Fibroblast of pulmonary artery (primary cell): Measurements from ENCODE around the gene KHSRP.

Source experiments
- DNase-seq: peaks from one replicate; pipeline ENCODE4 v3.0.0-alpha.2; 2010; ENCODE audit warnings: low read depth
- H3K4me3 ChIP-seq: replicated peaks from 2 replicates; pipeline ENCODE4 v1.5.1; 2011; ENCODE audit warnings: low read depth, mild to moderate bottlenecking, control low read depth, low read length, moderate library complexity
- TF ChIP-seq, protein P1 (sequence below): IDR thresholded peaks from 2 replicates; pipeline ENCODE4 v1.5.1; 2011; ENCODE audit warnings: mild to moderate bottlenecking, control low read depth, low read length, inconsistent platforms; ENCODE audit errors: missing control alignments

KHSRP gene

DNA sequence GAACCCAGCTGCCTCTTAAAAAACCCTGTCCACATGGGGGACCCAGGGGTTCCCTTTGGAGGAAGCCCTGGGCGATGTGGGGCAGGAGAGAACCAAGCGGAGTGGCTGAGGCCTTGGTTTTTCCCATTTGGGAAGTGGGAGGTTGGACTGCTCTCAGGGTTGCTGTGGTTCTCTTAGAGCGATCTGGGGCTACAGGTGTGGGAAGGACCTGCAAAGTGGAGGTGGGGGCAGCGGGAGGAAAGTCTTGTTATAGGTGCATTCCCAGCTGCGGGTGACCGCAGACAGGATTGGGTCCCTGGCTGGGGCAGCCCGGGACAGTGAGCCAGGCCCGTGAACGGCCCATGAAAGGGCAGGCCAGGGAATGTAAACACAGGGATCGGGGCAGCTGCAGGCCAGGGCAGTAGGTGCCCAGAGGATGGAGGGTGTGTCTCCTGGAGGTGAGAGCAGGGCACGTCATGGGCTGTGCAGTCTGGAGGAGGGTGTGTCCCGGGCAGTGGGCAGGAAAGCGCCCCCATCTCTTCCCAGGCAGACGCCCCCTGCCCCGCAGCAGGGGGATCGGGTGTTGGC is 34.2 kb upstream of the KHSRP start:
- TF ChIP-seq, protein P1, sequence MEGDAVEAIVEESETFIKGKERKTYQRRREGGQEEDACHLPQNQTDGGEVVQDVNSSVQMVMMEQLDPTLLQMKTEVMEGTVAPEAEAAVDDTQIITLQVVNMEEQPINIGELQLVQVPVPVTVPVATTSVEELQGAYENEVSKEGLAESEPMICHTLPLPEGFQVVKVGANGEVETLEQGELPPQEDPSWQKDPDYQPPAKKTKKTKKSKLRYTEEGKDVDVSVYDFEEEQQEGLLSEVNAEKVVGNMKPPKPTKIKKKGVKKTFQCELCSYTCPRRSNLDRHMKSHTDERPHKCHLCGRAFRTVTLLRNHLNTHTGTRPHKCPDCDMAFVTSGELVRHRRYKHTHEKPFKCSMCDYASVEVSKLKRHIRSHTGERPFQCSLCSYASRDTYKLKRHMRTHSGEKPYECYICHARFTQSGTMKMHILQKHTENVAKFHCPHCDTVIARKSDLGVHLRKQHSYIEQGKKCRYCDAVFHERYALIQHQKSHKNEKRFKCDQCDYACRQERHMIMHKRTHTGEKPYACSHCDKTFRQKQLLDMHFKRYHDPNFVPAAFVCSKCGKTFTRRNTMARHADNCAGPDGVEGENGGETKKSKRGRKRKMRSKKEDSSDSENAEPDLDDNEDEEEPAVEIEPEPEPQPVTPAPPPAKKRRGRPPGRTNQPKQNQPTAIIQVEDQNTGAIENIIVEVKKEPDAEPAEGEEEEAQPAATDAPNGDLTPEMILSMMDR, result no peak
- H3K4me3 ChIP-seq, result peak overlapping the region; percentile 70
- DNase-seq, result no peak

DNA sequence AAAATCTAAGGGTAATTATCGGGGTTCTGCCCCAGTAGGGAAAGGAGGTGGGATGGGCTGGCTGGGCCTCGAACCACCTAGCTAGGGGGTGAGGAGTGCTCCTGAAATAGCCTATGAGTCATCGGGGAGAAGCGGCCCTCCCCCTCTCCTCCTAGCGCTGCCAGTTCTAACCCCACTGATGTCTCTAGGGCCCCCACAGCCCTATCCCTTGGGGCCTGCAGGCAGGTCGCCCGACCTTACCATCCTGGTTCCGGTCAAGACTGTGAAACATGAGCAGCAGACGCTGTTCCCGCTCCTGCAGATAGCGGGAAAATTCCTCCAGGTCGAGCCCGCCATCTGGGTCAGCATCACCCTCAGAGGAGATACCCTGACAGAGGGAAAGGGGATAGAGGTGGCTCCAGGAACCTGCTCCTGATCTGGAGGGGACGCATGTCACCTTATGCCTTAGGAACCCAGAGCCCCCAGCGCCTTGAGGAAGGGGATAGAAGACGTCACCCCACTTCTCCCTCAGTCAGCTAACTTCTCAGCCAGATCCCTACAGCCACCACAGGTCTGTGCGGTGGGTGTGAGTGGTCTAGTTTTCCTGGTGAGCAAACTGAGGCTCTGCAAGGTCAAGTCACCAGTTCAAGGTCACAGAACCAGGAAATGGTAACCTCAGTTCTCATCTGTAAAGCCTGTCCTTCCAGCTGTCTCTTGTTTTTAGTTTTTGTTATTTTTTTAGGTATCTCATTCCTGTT is 33.5 kb upstream of the KHSRP start:
- TF ChIP-seq, protein P1, result no peak
- no peak overlapping the region for H3K4me3 ChIP-seq
- DNase-seq, result peak; percentile 5

DNA sequence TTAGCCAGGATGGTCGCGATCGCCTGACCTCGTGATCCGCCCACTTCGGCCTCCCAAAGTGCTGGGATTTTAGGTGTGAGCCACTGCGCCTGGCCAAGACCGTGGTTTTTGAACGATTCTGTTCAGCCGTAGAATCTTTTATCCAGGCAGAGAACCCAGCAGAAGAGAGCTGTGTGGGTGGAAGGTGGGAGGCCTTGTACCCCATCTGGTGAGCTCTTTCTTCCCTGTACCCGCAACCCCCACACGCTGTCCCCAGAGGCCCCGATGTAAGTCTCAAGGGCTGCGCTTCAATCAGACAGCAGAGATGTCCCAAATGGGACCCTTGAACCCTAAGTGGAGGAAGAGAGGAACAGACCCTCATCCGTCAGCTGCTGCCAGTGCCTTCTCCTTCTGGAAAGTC is 31.3 kb upstream of the KHSRP start:
- TF ChIP-seq, protein P1, result no peak
- H3K4me3 ChIP-seq, result no peak overlapping the region
- DNase-seq, result no peak

DNA sequence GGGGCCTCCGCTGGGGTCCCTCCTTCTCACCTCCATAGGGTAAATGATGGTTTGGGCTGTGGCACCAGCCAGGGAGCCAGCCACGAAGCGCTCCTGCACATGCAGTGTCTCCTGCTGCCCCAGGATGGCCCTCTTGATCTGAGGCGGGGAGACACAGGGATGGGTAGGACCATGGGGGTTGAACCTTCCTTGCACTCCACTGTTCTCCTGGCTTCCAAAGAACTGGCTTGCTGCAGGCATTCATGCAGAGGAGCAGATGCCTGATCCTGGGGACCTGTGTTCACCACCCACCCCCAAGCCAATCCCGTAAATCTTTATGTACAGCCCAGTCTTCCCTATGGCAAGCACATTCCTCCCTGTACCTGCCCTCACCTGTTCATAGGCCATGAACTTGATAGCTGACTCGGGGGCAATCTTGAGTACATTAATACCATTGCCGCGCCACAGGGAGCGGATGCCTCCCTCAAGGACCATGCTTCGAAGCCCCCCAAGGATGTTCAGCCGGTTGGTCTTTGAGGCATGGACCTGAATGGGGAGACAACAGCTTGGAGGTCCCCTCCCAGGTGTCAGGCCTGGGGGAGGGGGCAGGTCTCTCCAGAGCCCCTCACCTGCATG is 29.4 kb upstream of the KHSRP start:
- TF ChIP-seq, protein P1, result no peak
- DNase-seq, result no peak
- no peak overlapping the region for H3K4me3 ChIP-seq

DNA sequence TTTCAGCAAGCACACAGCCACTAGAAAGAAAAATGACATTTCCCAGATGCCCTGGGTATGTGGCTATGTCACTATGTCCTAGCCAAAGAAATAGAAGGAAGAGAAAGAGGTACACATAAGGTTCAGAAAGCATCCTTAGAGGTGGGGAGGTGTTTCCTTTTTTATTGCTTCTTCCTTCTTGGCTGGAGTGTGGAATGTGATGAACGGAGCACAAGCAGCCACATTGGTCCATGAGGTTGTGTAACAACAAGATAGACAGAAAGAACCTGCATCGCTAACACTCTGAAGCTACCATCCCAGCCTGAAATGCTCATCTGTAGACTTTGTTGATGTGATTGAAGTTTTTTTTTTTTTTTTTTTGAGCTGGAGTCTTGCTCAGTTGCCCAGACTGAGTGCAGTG is 28.3 kb upstream of the KHSRP start:
- H3K4me3 ChIP-seq, result no peak overlapping the region
- TF ChIP-seq, protein P1, result no peak
- no peak for DNase-seq

DNA sequence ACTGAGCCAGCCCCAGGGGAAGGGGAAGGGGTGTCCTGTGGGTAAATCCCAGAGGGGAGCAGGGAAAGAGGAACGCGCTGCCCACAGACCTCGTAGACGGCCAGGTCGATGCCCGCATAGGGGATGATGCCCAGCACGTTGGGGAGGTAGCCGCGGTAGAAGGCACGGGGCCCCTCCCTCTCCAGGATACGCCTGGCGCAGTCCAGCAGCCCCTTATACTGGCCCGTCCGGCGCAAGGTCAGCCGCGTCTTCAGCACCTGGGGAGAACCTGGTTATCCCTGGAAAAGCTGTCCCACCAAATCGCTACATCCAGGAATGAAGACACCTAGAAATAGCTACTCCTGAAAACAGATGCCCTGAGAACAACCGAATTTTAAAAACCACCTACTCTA is 27.6 kb upstream of the KHSRP start:
- no peak for DNase-seq
- TF ChIP-seq, protein P1, result no peak

More for the DNA sequence above, 27.6 kb upstream of the KHSRP start:
- no peak overlapping the region for H3K4me3 ChIP-seq
